GM12891 (cell line): Measurements from ENCODE around the gene COTL1.

Source experiments
- PAX5 ChIP-seq: IDR thresholded peaks from 2 replicates; pipeline ENCODE4 v1.6.1; 2011; ENCODE audit warnings: low read length, moderate library complexity, mild to moderate bottlenecking; ENCODE audit not compliant: insufficient read depth, severe bottlenecking
- POLR2A ChIP-seq: IDR thresholded peaks from 2 replicates; pipeline ENCODE4 v1.6.1; 2011; ENCODE audit warnings: low read depth, low read length, control low read depth
- POLR2AphosphoS5 ChIP-seq: IDR thresholded peaks from 2 replicates; pipeline ENCODE4 v1.6.1; 2011; ENCODE audit warnings: low read depth, low read length, control low read depth
- POU2F2 ChIP-seq: IDR thresholded peaks from 2 replicates; pipeline ENCODE4 v1.6.1; 2011; ENCODE audit warnings: low read depth, mild to moderate bottlenecking, control low read depth, low read length, moderate library complexity
- SPI1 ChIP-seq: IDR thresholded peaks from 2 replicates; pipeline ENCODE4 v1.6.1; 2011; ENCODE audit warnings: low read depth, low read length, control low read depth
- TAF1 ChIP-seq: IDR thresholded peaks from 2 replicates; pipeline ENCODE4 v1.6.1; 2011; ENCODE audit warnings: low read depth, low read length, control low read depth

- TF ChIP-seq POLR2A: no peak
- no peak for TF ChIP-seq POLR2AphosphoS5
- TF ChIP-seq TAF1: no peak
- no peak for TF ChIP-seq PAX5
- TF ChIP-seq POU2F2: no peak
- TF ChIP-seq SPI1: no peak
These were observed 51.2 kb downstream of the COTL1 start for GRCh38 chr16:84566545-84567257.
